ENCODE results near the gene FANCM.

FANCM gene

GRCh38 chr14:45145214-45145613, 9.5 kb downstream of the FANCM start:
- 85% methylated on average over 3 of the region's 3 CpGs for WGBS
- Histone ChIP-seq H3K27me3 (ENCODE audit: insufficient read depth, low read length) (no peaks in the 10 kb centered on the region), H3K36me3 (ENCODE audit: insufficient read depth, low read length) (peaks cover 13% of the 10 kb centered on the region), H3K9me3 (ENCODE audit: insufficient read depth, low read depth, low read length) (no peaks in the 10 kb centered on the region), H3K4me3 (ENCODE audit: low read length) (no peak overlapping the region), H3K27ac (ENCODE audit: low read depth, low read length) (no peak overlapping the region), H3K9ac (ENCODE audit: low read depth, low read length) (no peak overlapping the region), H3K4me1 (ENCODE audit: insufficient read depth, low read length) (peaks cover 5% of the 10 kb centered on the region)

- Histone ChIP-seq H3K9me3 (ENCODE audit: insufficient read depth, low read depth, low read length) (no peaks in the 10 kb centered on the region), H3K9ac (ENCODE audit: low read depth, low read length) (no peak overlapping the region), H3K27ac (ENCODE audit: low read depth, low read length) (peak overlapping the region; percentile 52; the same call in 1 of the 2 replicates), H3K27me3 (ENCODE audit: insufficient read depth, low read length) (no peaks in the 10 kb centered on the region), H3K4me1 (ENCODE audit: insufficient read depth, low read length) (peaks cover 11% of the 10 kb centered on the region), H3K36me3 (ENCODE audit: insufficient read depth, low read length) (peaks cover 32% of the 10 kb centered on the region), H3K4me3 (ENCODE audit: low read length) (no peak overlapping the region)
- WGBS = 99% methylated on average over 3 of the region's 3 CpGs
Measured at GRCh38 chr14:45149602-45150001, 13.9 kb downstream of the FANCM start.

GRCh38 chr14:45150386-45150890, 14.7 kb downstream of the FANCM start:
- no peak overlapping the region for H3K4me3 ChIP-seq (ENCODE audit: low read length)
- H3K9ac ChIP-seq (ENCODE audit: low read depth, low read length) = 0 out of 2 replicates have a peak overlapping the region, but pooled peaks have one; percentile 50
- whole genome bisulfite sequencing = 92% methylated on average over 3 of the region's 4 CpGs

GRCh38 chr14:45156067-45156466, 20.3 kb downstream of the FANCM start:
- Histone ChIP-seq H3K9me3 (ENCODE audit: insufficient read depth, low read depth, low read length) (no peaks in the 10 kb centered on the region), H3K4me3 (ENCODE audit: low read length) (no peak overlapping the region), H3K4me1 (ENCODE audit: insufficient read depth, low read length) (no peaks in the 10 kb centered on the region), H3K27ac (ENCODE audit: low read depth, low read length) (no peak overlapping the region), H3K36me3 (ENCODE audit: insufficient read depth, low read length) (peaks cover 25% of the 10 kb centered on the region), H3K9ac (ENCODE audit: low read depth, low read length) (no peak overlapping the region), H3K27me3 (ENCODE audit: insufficient read depth, low read length) (no peaks in the 10 kb centered on the region)

More at GRCh38 chr14:45150386-45150890, 14.7 kb downstream of the FANCM start:
- Histone ChIP-seq H3K36me3 (ENCODE audit: insufficient read depth, low read length) (peaks cover 37% of the 10 kb centered on the region), H3K9me3 (ENCODE audit: insufficient read depth, low read depth, low read length) (no peaks in the 10 kb centered on the region), H3K4me1 (ENCODE audit: insufficient read depth, low read length) (peaks cover 11% of the 10 kb centered on the region), H3K27me3 (ENCODE audit: insufficient read depth, low read length) (no peaks in the 10 kb centered on the region), H3K27ac (ENCODE audit: low read depth, low read length) (no peak overlapping the region)

GRCh38 chr14:45169906-45170305, 34.2 kb downstream of the FANCM start:
- H3K27ac ChIP-seq (ENCODE audit: low read depth, low read length) = no peak overlapping the region
- H3K9me3 ChIP-seq (ENCODE audit: insufficient read depth, low read depth, low read length) = no peaks in the 10 kb centered on the region
- H3K27me3 ChIP-seq (ENCODE audit: insufficient read depth, low read length) = no peaks in the 10 kb centered on the region
- H3K4me3 ChIP-seq (ENCODE audit: low read length) = no peak overlapping the region
- H3K9ac ChIP-seq (ENCODE audit: low read depth, low read length) = no peak overlapping the region
- no peaks in the 10 kb centered on the region for H3K4me1 ChIP-seq (ENCODE audit: insufficient read depth, low read length)
- peaks cover 41% of the 10 kb centered on the region for H3K36me3 ChIP-seq (ENCODE audit: insufficient read depth, low read length)

GRCh38 chr14:45177076-45177475, 41.3 kb downstream of the FANCM start:
- no peaks in the 10 kb centered on the region for H3K9me3 ChIP-seq (ENCODE audit: insufficient read depth, low read depth, low read length)
- H3K27me3 ChIP-seq (ENCODE audit: insufficient read depth, low read length) = no peaks in the 10 kb centered on the region
- peaks cover 12% of the 10 kb centered on the region; the same call in 1 of the 2 replicates for H3K4me1 ChIP-seq (ENCODE audit: insufficient read depth, low read length)
- no peak overlapping the region for H3K9ac ChIP-seq (ENCODE audit: low read depth, low read length)
- 96% methylated on average over 5 of the region's 5 CpGs for WGBS
- H3K27ac ChIP-seq (ENCODE audit: low read depth, low read length) = no peak overlapping the region
- no peak overlapping the region for H3K4me3 ChIP-seq (ENCODE audit: low read length)
- H3K36me3 ChIP-seq (ENCODE audit: insufficient read depth, low read length) = peaks cover 18% of the 10 kb centered on the region

- Histone ChIP-seq H3K27ac (ENCODE audit: low read depth, low read length) (no peak overlapping the region), H3K9me3 (ENCODE audit: insufficient read depth, low read depth, low read length) (no peaks in the 10 kb centered on the region), H3K36me3 (ENCODE audit: insufficient read depth, low read length) (peaks cover 19% of the 10 kb centered on the region), H3K9ac (ENCODE audit: low read depth, low read length) (no peak overlapping the region), H3K4me3 (ENCODE audit: low read length) (peak overlapping the region; percentile 18; the same call in 1 of the 2 replicates), H3K4me1 (ENCODE audit: insufficient read depth, low read length) (peaks cover 12% of the 10 kb centered on the region; the same call in 1 of the 2 replicates), H3K27me3 (ENCODE audit: insufficient read depth, low read length) (no peaks in the 10 kb centered on the region)
- no CpG with 5 or more reads among the region's 5 CpGs for WGBS
Measured at GRCh38 chr14:45181329-45181728, 45.6 kb downstream of the FANCM start.

- peaks cover 12% of the 10 kb centered on the region; the same call in 1 of the 2 replicates for H3K4me1 ChIP-seq (ENCODE audit: insufficient read depth, low read length)
- H3K27me3 ChIP-seq (ENCODE audit: insufficient read depth, low read length) = no peaks in the 10 kb centered on the region
- no peak overlapping the region for H3K27ac ChIP-seq (ENCODE audit: low read depth, low read length)
- H3K4me3 ChIP-seq (ENCODE audit: low read length) = no peak overlapping the region
- WGBS = 85% methylated on average over 2 of the region's 3 CpGs
- H3K36me3 ChIP-seq (ENCODE audit: insufficient read depth, low read length) = peaks cover 24% of the 10 kb centered on the region
- H3K9ac ChIP-seq (ENCODE audit: low read depth, low read length) = no peak overlapping the region
- H3K9me3 ChIP-seq (ENCODE audit: insufficient read depth, low read depth, low read length) = no peaks in the 10 kb centered on the region
Measured at GRCh38 chr14:45181806-45182205, 46.1 kb downstream of the FANCM start.

GRCh38 chr14:45185100-45185814, 49.5 kb downstream of the FANCM start:
- H3K4me1 ChIP-seq (ENCODE audit: insufficient read depth, low read length) = peaks cover 12% of the 10 kb centered on the region; the same call in 1 of the 2 replicates
- no peak overlapping the region for H3K27ac ChIP-seq (ENCODE audit: low read depth, low read length)
- no peak overlapping the region for H3K4me3 ChIP-seq (ENCODE audit: low read length)
- peaks cover 47% of the 10 kb centered on the region for H3K36me3 ChIP-seq (ENCODE audit: insufficient read depth, low read length)
- no peaks in the 10 kb centered on the region for H3K27me3 ChIP-seq (ENCODE audit: insufficient read depth, low read length)
- H3K9me3 ChIP-seq (ENCODE audit: insufficient read depth, low read depth, low read length) = no peaks in the 10 kb centered on the region
- no CpG with 5 or more reads among the region's 2 CpGs for WGBS
- no peak overlapping the region for H3K9ac ChIP-seq (ENCODE audit: low read depth, low read length)

GRCh38 chr14:45194964-45195363, 59.2 kb downstream of the FANCM start:
- no peak overlapping the region for H3K9ac ChIP-seq (ENCODE audit: low read depth, low read length)
- H3K36me3 ChIP-seq (ENCODE audit: insufficient read depth, low read length) = peaks cover 20% of the 10 kb centered on the region
- 98% methylated on average over 4 of the region's 4 CpGs for WGBS
- no peaks in the 10 kb centered on the region for H3K9me3 ChIP-seq (ENCODE audit: insufficient read depth, low read depth, low read length)
- no peaks in the 10 kb centered on the region for H3K27me3 ChIP-seq (ENCODE audit: insufficient read depth, low read length)
- no peak overlapping the region for H3K27ac ChIP-seq (ENCODE audit: low read depth, low read length)
- no peak overlapping the region for H3K4me3 ChIP-seq (ENCODE audit: low read length)
- H3K4me1 ChIP-seq (ENCODE audit: insufficient read depth, low read length) = no peaks in the 10 kb centered on the region

- Histone ChIP-seq H3K36me3 (ENCODE audit: insufficient read depth, low read length) (peaks cover 49% of the 10 kb centered on the region), H3K4me1 (ENCODE audit: insufficient read depth, low read length) (no peaks in the 10 kb centered on the region), H3K4me3 (ENCODE audit: low read length) (no peak overlapping the region), H3K27ac (ENCODE audit: low read depth, low read length) (no peak overlapping the region; the same call in 1 of the 2 replicates), H3K9me3 (ENCODE audit: insufficient read depth, low read depth, low read length) (no peaks in the 10 kb centered on the region), H3K27me3 (ENCODE audit: insufficient read depth, low read length) (no peaks in the 10 kb centered on the region), H3K9ac (ENCODE audit: low read depth, low read length) (no peak overlapping the region)
- 86% methylated on average over 3 of the region's 3 CpGs for WGBS
Measured at GRCh38 chr14:45198551-45198950, 62.8 kb downstream of the FANCM start.
